ES-I3 (cell line): ENCODE data around the gene FIGN.

Experiments
- H3K36me3 ChIP-seq: 2 replicates; pipeline ENCODE4 v1.6.1; 2013; ENCODE audit warnings: mild to moderate bottlenecking, low read length, control low read depth, moderate library complexity; ENCODE audit not compliant: insufficient read depth
- H3K4me1 ChIP-seq: 2 replicates; pipeline ENCODE4 v1.6.1; 2013; ENCODE audit warnings: mild to moderate bottlenecking, control low read depth, low read length; ENCODE audit not compliant: insufficient read depth
- H3K9ac ChIP-seq: 2 replicates; pipeline ENCODE4 v1.6.1; 2013; ENCODE audit warnings: low read depth, mild to moderate bottlenecking, low read length, moderate library complexity
- H3K9me3 ChIP-seq: 2 replicates; pipeline ENCODE4 v1.6.1; 2013; ENCODE audit warnings: mild to moderate bottlenecking, low read length, moderate library complexity; ENCODE audit not compliant: control insufficient read depth, insufficient read depth

The FIGN gene

GRCh38 chr2:163709270-163709669, 26.5 kb downstream of the FIGN start:
- no peaks in the 10 kb centered on the region; the same call in 1 of the 2 replicates for H3K4me1 ChIP-seq
- no peak overlapping the region for H3K9ac ChIP-seq
- no peaks in the 10 kb centered on the region; the same call in 1 of the 2 replicates for H3K36me3 ChIP-seq
- no peaks in the 10 kb centered on the region for H3K9me3 ChIP-seq

- H3K9me3 ChIP-seq = no peaks in the 10 kb centered on the region
- peaks cover 4% of the 10 kb centered on the region; the same call in 1 of the 2 replicates for H3K4me1 ChIP-seq
- H3K9ac ChIP-seq = no peak overlapping the region
- no peaks in the 10 kb centered on the region; the same call in 1 of the 2 replicates for H3K36me3 ChIP-seq
Observed at GRCh38 chr2:163708265-163708664, 27.5 kb downstream of the FIGN start.

GRCh38 chr2:163703386-163703785, 32.4 kb downstream of the FIGN start:
- no peaks in the 10 kb centered on the region; the same call in 1 of the 2 replicates for H3K36me3 ChIP-seq
- H3K4me1 ChIP-seq = peaks cover 31% of the 10 kb centered on the region; the same call in 1 of the 2 replicates
- no peaks in the 10 kb centered on the region for H3K9me3 ChIP-seq
- no peak overlapping the region for H3K9ac ChIP-seq

- Histone ChIP-seq H3K9ac (no peak overlapping the region), H3K4me1 (peaks cover 40% of the 10 kb centered on the region), H3K36me3 (no peaks in the 10 kb centered on the region; the same call in 1 of the 2 replicates), H3K9me3 (no peaks in the 10 kb centered on the region)
Observed at GRCh38 chr2:163701399-163702195, 34.2 kb downstream of the FIGN start.

- Histone ChIP-seq H3K9me3 (no peaks in the 10 kb centered on the region), H3K36me3 (no peaks in the 10 kb centered on the region), H3K4me1 (peaks cover 40% of the 10 kb centered on the region), H3K9ac (no peak overlapping the region)
Observed at GRCh38 chr2:163698857-163699256, 37.0 kb downstream of the FIGN start.

- Histone ChIP-seq H3K9ac (no peak overlapping the region), H3K9me3 (no peaks in the 10 kb centered on the region), H3K36me3 (no peaks in the 10 kb centered on the region), H3K4me1 (peaks cover 36% of the 10 kb centered on the region)
Observed at GRCh38 chr2:163697846-163698637, 37.8 kb downstream of the FIGN start.

- peaks cover 41% of the 10 kb centered on the region for H3K4me1 ChIP-seq
- no peak overlapping the region for H3K9ac ChIP-seq
- H3K9me3 ChIP-seq = no peaks in the 10 kb centered on the region
- no peaks in the 10 kb centered on the region for H3K36me3 ChIP-seq
Observed at GRCh38 chr2:163697429-163697828, 38.4 kb downstream of the FIGN start.

GRCh38 chr2:163693484-163693883, 42.3 kb downstream of the FIGN start:
- H3K9ac ChIP-seq = no peak overlapping the region
- H3K36me3 ChIP-seq = no peaks in the 10 kb centered on the region
- H3K4me1 ChIP-seq = peaks cover 19% of the 10 kb centered on the region
- no peaks in the 10 kb centered on the region for H3K9me3 ChIP-seq

- Histone ChIP-seq H3K4me1 (peaks cover 13% of the 10 kb centered on the region; the same call in 1 of the 2 replicates), H3K9ac (no peak overlapping the region), H3K36me3 (no peaks in the 10 kb centered on the region), H3K9me3 (no peaks in the 10 kb centered on the region)
Observed at GRCh38 chr2:163692611-163693482, 43.0 kb downstream of the FIGN start.

- Histone ChIP-seq H3K9ac (no peak overlapping the region), H3K9me3 (no peaks in the 10 kb centered on the region), H3K4me1 (peaks cover 9% of the 10 kb centered on the region; the same call in 1 of the 2 replicates), H3K36me3 (no peaks in the 10 kb centered on the region)
Observed at GRCh38 chr2:163692081-163692480, 43.7 kb downstream of the FIGN start.

GRCh38 chr2:163690896-163691295, 44.9 kb downstream of the FIGN start:
- H3K9ac ChIP-seq = no peak overlapping the region
- no peaks in the 10 kb centered on the region for H3K9me3 ChIP-seq
- H3K36me3 ChIP-seq = no peaks in the 10 kb centered on the region
- H3K4me1 ChIP-seq = peaks cover 9% of the 10 kb centered on the region; the same call in 1 of the 2 replicates

- Histone ChIP-seq H3K36me3 (no peaks in the 10 kb centered on the region), H3K9ac (no peak overlapping the region), H3K4me1 (no peaks in the 10 kb centered on the region), H3K9me3 (no peaks in the 10 kb centered on the region)
Observed at GRCh38 chr2:163687217-163687616, 48.6 kb downstream of the FIGN start.

- Histone ChIP-seq H3K9me3 (no peaks in the 10 kb centered on the region), H3K4me1 (no peaks in the 10 kb centered on the region), H3K9ac (no peak overlapping the region), H3K36me3 (no peaks in the 10 kb centered on the region)
Observed at GRCh38 chr2:163686289-163686688, 49.5 kb downstream of the FIGN start.

- Histone ChIP-seq H3K4me1 (no peaks in the 10 kb centered on the region), H3K9me3 (no peaks in the 10 kb centered on the region)
Observed at GRCh38 chr2:163682695-163683094, 53.1 kb downstream of the FIGN start.

More at GRCh38 chr2:163682695-163683094, 53.1 kb downstream of the FIGN start:
- Histone ChIP-seq H3K9ac (no peak overlapping the region), H3K36me3 (no peaks in the 10 kb centered on the region)
